ENCODE measurements around the gene RSU1.

GRCh38 chr10:16812676-16813075 lies 4.5 kb downstream of the RSU1 start:
- TF ChIP-seq POLR2AphosphoS5 (IDR thresholded peaks at IDR 0.05; ENCODE audit: low read depth, low read length) (no peak), POLR2A (IDR thresholded peaks at IDR 0.05; ENCODE audit: low read depth, low read length) (no peak), TAF1 (IDR thresholded peaks at IDR 0.05; ENCODE audit: low read depth, low read length) (no peak)

Data from GM12891 (cell line).